HEK293 (cell line): ENCODE data around the gene INSM2.

Experiments
- HOXA7 ChIP-seq: sonication (generic); formaldehyde crosslinking; IDR thresholded peaks from 2 replicates; pipeline ENCODE4 v1.8.1; 2022; ENCODE audit warnings: missing genetic modification reagents, borderline replicate concordance
- ZFP41 ChIP-seq: fragments of 450-650 bp; formaldehyde crosslinking; IDR thresholded peaks from 2 replicates; pipeline ENCODE4 v1.5.1; 2016; ENCODE audit warnings: missing biosample characterization, missing genetic modification characterization, borderline replicate concordance
- TF ChIP-seq, protein P1 (sequence below): fragments of 450-650 bp; formaldehyde crosslinking; IDR thresholded peaks from 2 replicates; pipeline ENCODE4 v1.5.1; 2016; ENCODE audit warnings: missing biosample characterization, missing genetic modification characterization

- no peak for TF ChIP-seq ZFP41 (tag by site-specific recombination)
- TF ChIP-seq HOXA7 (CRISPR knock-in tag): no peak
- TF ChIP-seq, protein P1, sequence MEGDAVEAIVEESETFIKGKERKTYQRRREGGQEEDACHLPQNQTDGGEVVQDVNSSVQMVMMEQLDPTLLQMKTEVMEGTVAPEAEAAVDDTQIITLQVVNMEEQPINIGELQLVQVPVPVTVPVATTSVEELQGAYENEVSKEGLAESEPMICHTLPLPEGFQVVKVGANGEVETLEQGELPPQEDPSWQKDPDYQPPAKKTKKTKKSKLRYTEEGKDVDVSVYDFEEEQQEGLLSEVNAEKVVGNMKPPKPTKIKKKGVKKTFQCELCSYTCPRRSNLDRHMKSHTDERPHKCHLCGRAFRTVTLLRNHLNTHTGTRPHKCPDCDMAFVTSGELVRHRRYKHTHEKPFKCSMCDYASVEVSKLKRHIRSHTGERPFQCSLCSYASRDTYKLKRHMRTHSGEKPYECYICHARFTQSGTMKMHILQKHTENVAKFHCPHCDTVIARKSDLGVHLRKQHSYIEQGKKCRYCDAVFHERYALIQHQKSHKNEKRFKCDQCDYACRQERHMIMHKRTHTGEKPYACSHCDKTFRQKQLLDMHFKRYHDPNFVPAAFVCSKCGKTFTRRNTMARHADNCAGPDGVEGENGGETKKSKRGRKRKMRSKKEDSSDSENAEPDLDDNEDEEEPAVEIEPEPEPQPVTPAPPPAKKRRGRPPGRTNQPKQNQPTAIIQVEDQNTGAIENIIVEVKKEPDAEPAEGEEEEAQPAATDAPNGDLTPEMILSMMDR (tag by site-specific recombination): no peak
Measured at GRCh38 chr14:35551081-35551480, 17.1 kb downstream of the INSM2 start.
